Measurements from ENCODE around the gene NDOR1.
"Not testable (repeated sequence)": the region's sequence is repeated elsewhere in the genome, so short reads cannot be mapped to it uniquely, and the experiment has no call there.

Gene NDOR1

DNA sequence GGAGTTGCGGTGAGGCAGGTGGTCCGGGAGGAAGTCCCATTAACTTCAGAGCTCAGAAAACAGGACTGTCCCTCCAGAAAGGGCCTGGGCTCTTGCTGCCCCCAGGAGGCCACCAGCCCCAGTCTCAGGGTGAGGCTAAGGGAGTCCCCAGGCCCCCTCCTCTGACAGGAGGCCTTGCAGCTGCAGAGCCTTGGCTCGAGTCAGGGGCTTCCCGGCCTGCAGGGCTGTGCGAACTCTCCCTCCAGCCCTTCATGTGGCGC is 42.3 kb downstream of the NDOR1 start:
- no peak overlapping the region for H3K27ac ChIP-seq
- no peak overlapping the region for H3K4me3 ChIP-seq

GRCh38 chr9:137250329-137251193 is 45.1 kb downstream of the NDOR1 start:
- Histone ChIP-seq H3K27ac (no peak overlapping the region), H3K4me3 (no peak overlapping the region)

GRCh38 chr9:137251194-137251461 is 45.6 kb downstream of the NDOR1 start, which contains the start of gene STPG3:
Gene STPG3 (plus strand): TSS chr9:137251286. CDS start chr9:137251287, 1 bp downstream.
- no peak within 1 kb of the TSS for H3K4me3 ChIP-seq
- H3K27ac ChIP-seq = no peak within 1 kb of the TSS

DNA sequence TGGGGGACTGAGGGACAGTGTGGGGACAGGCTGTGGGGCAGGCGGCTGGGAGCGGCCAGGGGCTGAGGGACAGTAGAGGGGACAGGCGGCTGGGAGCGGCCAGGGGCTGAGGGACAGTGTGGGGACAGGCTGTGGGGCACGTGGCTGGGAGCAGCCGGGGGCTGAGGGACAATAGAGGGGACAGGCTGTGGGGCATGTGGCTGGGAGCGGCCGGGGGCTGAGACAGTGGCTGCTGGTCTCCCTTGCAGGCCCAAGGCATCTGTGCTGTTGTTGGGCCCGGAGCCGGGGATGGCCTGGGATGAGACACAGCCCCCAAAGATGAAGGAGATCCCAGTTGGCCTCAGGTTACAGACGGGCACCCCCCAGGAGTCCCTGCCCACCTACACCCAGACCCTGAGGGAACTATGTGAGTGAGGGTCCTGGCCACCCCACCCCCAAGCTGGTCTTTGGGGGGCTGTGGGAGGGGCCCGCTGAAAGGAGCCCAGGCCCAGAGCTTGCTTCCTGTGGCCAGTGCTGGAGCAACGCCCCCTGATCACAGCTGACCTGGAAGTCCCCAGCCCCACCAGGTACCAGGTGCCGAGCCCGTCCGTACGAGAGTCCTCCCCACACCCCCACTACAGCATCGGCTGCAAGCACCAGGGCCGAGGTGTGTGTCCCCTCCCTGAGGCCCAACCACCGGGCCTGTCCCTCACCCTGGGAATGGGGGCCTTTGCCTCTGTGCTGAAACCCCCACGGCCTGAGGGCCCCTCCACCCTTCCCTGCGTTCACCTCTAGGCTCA is 46.2 kb downstream of the NDOR1 start:
- Histone ChIP-seq H3K27ac (no peak overlapping the region), H3K4me3 (no peak overlapping the region)

DNA sequence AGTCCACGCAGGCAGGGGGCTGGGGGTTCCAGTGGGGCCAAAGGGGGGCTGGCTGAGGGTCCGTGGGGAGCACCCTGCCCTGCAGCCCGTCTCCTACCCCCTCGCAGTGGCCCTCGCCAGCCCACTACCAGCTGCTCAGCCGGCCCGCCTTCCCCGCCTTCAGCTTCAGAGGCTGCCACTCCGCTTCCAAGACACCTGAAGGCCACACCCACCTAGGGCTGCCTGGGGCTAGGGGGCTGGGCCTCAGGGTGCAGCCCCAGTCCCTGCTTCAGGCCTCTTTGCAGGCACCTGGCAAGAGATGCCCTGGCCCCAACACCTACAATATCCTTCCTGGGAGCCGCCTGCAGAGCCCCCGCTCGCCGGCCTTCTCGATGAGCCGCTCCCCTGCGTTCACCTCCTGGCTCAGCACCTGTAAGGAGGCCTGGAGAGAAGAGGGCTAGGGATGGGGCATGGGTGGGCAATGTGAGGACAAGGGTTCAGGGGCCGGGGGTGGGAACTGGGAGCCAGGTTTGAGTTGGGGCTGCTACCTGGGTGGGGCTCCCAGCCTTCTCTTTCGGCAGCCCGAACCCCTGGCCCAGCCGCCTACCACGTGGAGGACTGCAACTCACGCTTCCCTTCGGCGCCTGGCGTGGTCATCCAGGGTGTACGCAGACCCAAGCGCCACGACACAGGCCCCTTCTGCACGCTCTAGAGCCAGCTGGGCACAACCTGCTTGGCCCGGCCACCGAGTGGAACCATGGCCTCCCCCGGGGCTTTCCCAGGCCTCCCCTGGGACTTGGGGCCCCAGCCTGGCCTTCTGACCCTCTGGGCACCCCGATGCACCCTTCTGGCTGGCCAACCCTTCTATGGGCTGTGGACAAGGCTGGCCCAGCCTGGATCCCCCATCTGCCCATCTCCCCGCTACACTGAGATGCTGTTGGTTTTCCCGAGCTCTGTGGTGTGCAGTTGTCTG is 47.3 kb downstream of the NDOR1 start:
- H3K4me3 ChIP-seq = no peak overlapping the region
- H3K27ac ChIP-seq = no peak overlapping the region

- Histone ChIP-seq H3K4me3 (peak overlapping the region; percentile 73 to 100 (median 99)), H3K27ac (peak overlapping the region in 16 of 21 experiments; percentile 75 to 95 (median 84))
Observed at GRCh38 chr9:137253717-137254623, 48.5 kb downstream of the NDOR1 start.

GRCh38 chr9:137254624-137255447 is 49.3 kb downstream of the NDOR1 start, which contains the start of gene NELFB:
Gene NELFB (plus strand): TSS chr9:137255327.
- Histone ChIP-seq H3K4me3 (peak within 1 kb of the TSS; percentile 73 to 100 (median 99)), H3K27ac (peak within 1 kb of the TSS; percentile 27 to 95 (median 87))

GRCh38 chr9:137255448-137256114 is 50.1 kb downstream of the NDOR1 start:
- peak overlapping the region; percentile 73 to 100 (median 99) for H3K4me3 ChIP-seq
- H3K27ac ChIP-seq = peak overlapping the region; percentile 27 to 95 (median 87)

- Histone ChIP-seq H3K27ac (peak overlapping the region in 2 of 21 experiments; percentile 89 to 95), H3K4me3 (peak overlapping the region in 6 of 7 experiments; percentile 73 to 100 (median 100))
Observed at GRCh38 chr9:137256362-137256761, 50.9 kb downstream of the NDOR1 start.

DNA sequence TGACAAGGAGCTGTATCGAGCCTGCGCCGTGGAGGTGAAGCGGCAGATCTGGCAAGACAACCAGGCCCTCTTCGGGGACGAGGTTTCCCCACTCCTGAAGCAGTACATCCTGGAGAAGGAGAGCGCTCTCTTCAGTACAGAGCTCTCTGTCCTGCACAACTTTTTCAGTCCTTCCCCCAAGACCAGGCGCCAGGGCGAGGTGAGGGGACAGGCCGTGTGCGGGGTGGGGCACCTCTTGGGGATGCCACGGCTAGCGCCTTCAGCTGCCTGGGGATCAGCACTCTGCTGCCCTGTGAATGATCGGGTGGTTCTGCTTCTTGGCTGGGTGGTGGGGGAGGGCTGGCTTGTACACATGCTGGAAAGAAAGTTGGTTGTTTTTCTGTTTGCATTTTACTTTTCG is 51.4 kb downstream of the NDOR1 start:
- Histone ChIP-seq H3K4me3 (no peak overlapping the region), H3K27ac (no peak overlapping the region)

- H3K27ac ChIP-seq, H3K4me3 ChIP-seq: not testable (repeated sequence)
Observed at GRCh38 chr9:137262173-137262908, 56.8 kb downstream of the NDOR1 start.

DNA sequence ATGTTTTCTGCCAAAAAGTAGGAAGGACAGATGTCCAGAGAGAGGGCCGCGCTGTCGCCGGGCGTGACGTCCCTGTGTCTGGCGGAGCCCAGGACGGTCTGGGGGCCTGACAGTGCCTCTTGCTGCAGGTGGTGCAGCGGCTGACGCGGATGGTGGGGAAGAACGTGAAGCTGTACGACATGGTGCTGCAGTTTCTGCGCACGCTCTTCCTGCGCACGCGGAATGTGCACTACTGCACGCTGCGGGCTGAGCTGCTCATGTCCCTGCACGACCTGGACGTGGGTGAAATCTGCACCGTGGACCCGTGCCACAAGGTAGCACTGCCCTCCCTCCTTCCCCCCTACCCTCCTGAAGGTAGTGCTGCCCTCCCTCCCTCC is 57.4 kb downstream of the NDOR1 start:
- H3K27ac ChIP-seq = no peak overlapping the region
- no peak overlapping the region for H3K4me3 ChIP-seq

DNA sequence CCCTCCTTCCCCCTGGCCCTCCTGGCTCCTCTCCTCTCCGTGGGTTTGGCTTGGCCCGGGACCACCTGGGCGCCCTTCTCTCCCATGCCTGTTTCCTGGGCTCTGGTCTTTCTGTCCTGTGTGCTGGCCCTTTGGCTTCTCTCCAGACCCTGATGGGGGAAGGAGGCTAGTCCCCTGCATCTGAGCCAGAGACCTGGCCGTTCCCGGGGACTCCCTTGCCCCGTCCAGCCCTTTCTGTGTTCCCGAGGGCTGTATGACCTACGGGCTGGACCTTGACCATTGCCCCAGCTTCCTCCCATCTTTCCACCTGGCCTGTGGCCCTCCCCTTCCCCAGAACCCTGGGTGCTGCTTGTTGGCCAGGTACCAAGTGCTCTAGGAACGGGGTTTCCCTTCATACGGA is 58.0 kb downstream of the NDOR1 start:
- Histone ChIP-seq H3K4me3 (no peak overlapping the region), H3K27ac (no peak overlapping the region)

- H3K4me3 ChIP-seq = no peak overlapping the region
- H3K27ac ChIP-seq = no peak overlapping the region
Observed at GRCh38 chr9:137264067-137264466, 58.6 kb downstream of the NDOR1 start.

DNA sequence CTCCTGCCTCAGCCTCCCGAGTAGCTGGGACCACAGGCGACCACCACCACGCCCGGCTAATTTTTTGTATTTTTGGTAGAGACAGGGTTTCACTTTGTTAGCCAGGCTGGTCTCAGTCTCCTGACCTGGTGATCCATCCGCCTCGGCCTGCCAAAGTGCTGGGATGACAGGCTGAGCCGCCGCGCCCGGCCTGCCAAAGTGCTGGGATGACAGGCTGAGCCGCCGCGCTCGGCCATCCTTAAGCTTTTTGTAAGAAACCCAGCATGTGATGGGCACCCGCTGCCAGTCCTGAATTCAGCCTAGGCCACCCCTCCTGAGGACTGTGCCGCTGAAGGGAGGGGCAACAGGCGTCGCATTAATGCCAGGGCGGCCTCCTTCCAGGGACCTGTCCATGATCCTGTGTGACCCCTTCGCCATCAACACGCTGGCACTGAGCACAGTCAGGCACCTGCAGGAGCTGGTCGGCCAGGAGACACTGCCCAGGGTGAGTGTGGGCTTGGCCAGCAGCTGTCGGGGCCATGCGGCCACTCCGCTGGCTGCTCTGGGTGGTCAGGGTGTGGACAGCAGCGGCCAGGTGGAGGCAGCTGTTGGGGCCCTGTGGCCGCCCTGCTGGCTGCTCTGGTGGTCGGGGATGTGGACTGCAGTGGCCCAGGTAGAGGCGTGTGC is 60.1 kb downstream of the NDOR1 start:
- no peak overlapping the region for H3K27ac ChIP-seq
- no peak overlapping the region for H3K4me3 ChIP-seq

GRCh38 chr9:137266162-137266527 is 60.6 kb downstream of the NDOR1 start:
- no peak overlapping the region for H3K27ac ChIP-seq
- no peak overlapping the region for H3K4me3 ChIP-seq

All from skin epidermis (tissue), 12 donors.